ES-I3 (cell line): Measurements from ENCODE around the gene PLOD2.

Source experiments
- H3K36me3 ChIP-seq: 2 replicates; pipeline ENCODE4 v1.6.1; 2013; ENCODE audit warnings: mild to moderate bottlenecking, low read length, control low read depth, moderate library complexity; ENCODE audit not compliant: insufficient read depth
- H3K4me1 ChIP-seq: 2 replicates; pipeline ENCODE4 v1.6.1; 2013; ENCODE audit warnings: mild to moderate bottlenecking, control low read depth, low read length; ENCODE audit not compliant: insufficient read depth
- H3K9ac ChIP-seq: 2 replicates; pipeline ENCODE4 v1.6.1; 2013; ENCODE audit warnings: low read depth, mild to moderate bottlenecking, low read length, moderate library complexity
- H3K9me3 ChIP-seq: 2 replicates; pipeline ENCODE4 v1.6.1; 2013; ENCODE audit warnings: mild to moderate bottlenecking, low read length, moderate library complexity; ENCODE audit not compliant: control insufficient read depth, insufficient read depth

Gene PLOD2

GRCh38 chr3:146087116-146087515 lies 73.9 kb downstream of the PLOD2 start:
- Histone ChIP-seq H3K4me1 (no peaks in the 10 kb centered on the region), H3K9ac (no peak overlapping the region), H3K36me3 (no peaks in the 10 kb centered on the region), H3K9me3 (no peaks in the 10 kb centered on the region)

- no peaks in the 10 kb centered on the region for H3K36me3 ChIP-seq
- no peaks in the 10 kb centered on the region for H3K4me1 ChIP-seq
- no peaks in the 10 kb centered on the region for H3K9me3 ChIP-seq
- H3K9ac ChIP-seq = no peak overlapping the region
Measured at GRCh38 chr3:146086211-146086610, 74.8 kb downstream of the PLOD2 start.

- H3K9me3 ChIP-seq = no peaks in the 10 kb centered on the region
- no peak overlapping the region for H3K9ac ChIP-seq
- no peaks in the 10 kb centered on the region for H3K36me3 ChIP-seq
- H3K4me1 ChIP-seq = no peaks in the 10 kb centered on the region
Measured at GRCh38 chr3:146085678-146086077, 75.3 kb downstream of the PLOD2 start.

GRCh38 chr3:146080578-146080977 lies 80.4 kb downstream of the PLOD2 start:
- H3K4me1 ChIP-seq = no peaks in the 10 kb centered on the region
- no peaks in the 10 kb centered on the region for H3K9me3 ChIP-seq
- no peak overlapping the region for H3K9ac ChIP-seq
- no peaks in the 10 kb centered on the region; the same call in 1 of the 2 replicates for H3K36me3 ChIP-seq

GRCh38 chr3:146078031-146078430 lies 83.0 kb downstream of the PLOD2 start:
- Histone ChIP-seq H3K36me3 (no peaks in the 10 kb centered on the region; the same call in 1 of the 2 replicates), H3K4me1 (no peaks in the 10 kb centered on the region), H3K9me3 (no peaks in the 10 kb centered on the region), H3K9ac (no peak overlapping the region)

- Histone ChIP-seq H3K4me1 (peaks cover 3% of the 10 kb centered on the region; the same call in 1 of the 2 replicates), H3K9me3 (no peaks in the 10 kb centered on the region), H3K9ac (no peak overlapping the region), H3K36me3 (no peaks in the 10 kb centered on the region; the same call in 1 of the 2 replicates)
Measured at GRCh38 chr3:146077181-146077580, 83.8 kb downstream of the PLOD2 start.

GRCh38 chr3:146072824-146073223 lies 88.2 kb downstream of the PLOD2 start:
- Histone ChIP-seq H3K36me3 (no peaks in the 10 kb centered on the region), H3K9me3 (no peaks in the 10 kb centered on the region), H3K4me1 (peaks cover 5% of the 10 kb centered on the region; the same call in 1 of the 2 replicates), H3K9ac (no peak overlapping the region)

- no peak overlapping the region for H3K9ac ChIP-seq
- H3K4me1 ChIP-seq = peaks cover 5% of the 10 kb centered on the region; the same call in 1 of the 2 replicates
- H3K36me3 ChIP-seq = no peaks in the 10 kb centered on the region
- H3K9me3 ChIP-seq = no peaks in the 10 kb centered on the region
Measured at GRCh38 chr3:146072061-146072460, 88.9 kb downstream of the PLOD2 start.

- Histone ChIP-seq H3K9ac (no peak overlapping the region), H3K4me1 (peaks cover 5% of the 10 kb centered on the region; the same call in 1 of the 2 replicates), H3K9me3 (no peaks in the 10 kb centered on the region), H3K36me3 (no peaks in the 10 kb centered on the region)
Measured at GRCh38 chr3:146071632-146072031, 89.4 kb downstream of the PLOD2 start.

GRCh38 chr3:146067048-146067447 lies 93.9 kb downstream of the PLOD2 start:
- no peaks in the 10 kb centered on the region for H3K9me3 ChIP-seq
- no peak overlapping the region for H3K9ac ChIP-seq
- peaks cover under 1% of the 10 kb centered on the region; the same call in 1 of the 2 replicates for H3K4me1 ChIP-seq
- H3K36me3 ChIP-seq = no peaks in the 10 kb centered on the region

GRCh38 chr3:146065573-146066006 lies 95.4 kb downstream of the PLOD2 start:
- H3K9me3 ChIP-seq = no peaks in the 10 kb centered on the region
- no peaks in the 10 kb centered on the region for H3K4me1 ChIP-seq
- no peaks in the 10 kb centered on the region for H3K36me3 ChIP-seq
- no peak overlapping the region for H3K9ac ChIP-seq

- no peak overlapping the region for H3K9ac ChIP-seq
Measured at GRCh38 chr3:146058241-146058640, 102.7 kb downstream of the PLOD2 start.

GRCh38 chr3:146052791-146053310 lies 108.1 kb downstream of the PLOD2 start:
- no peaks in the 10 kb centered on the region for H3K9me3 ChIP-seq
- no peaks in the 10 kb centered on the region for H3K4me1 ChIP-seq
- no peak overlapping the region for H3K9ac ChIP-seq
- H3K36me3 ChIP-seq = no peaks in the 10 kb centered on the region

More at GRCh38 chr3:146058241-146058640, 102.7 kb downstream of the PLOD2 start:
- no peaks in the 10 kb centered on the region for H3K36me3 ChIP-seq
- H3K4me1 ChIP-seq = no peaks in the 10 kb centered on the region
- no peaks in the 10 kb centered on the region for H3K9me3 ChIP-seq

- Histone ChIP-seq H3K9me3 (no peaks in the 10 kb centered on the region), H3K4me1 (no peaks in the 10 kb centered on the region), H3K36me3 (no peaks in the 10 kb centered on the region), H3K9ac (no peak overlapping the region)
Measured at GRCh38 chr3:146052056-146052790, 108.8 kb downstream of the PLOD2 start.

GRCh38 chr3:146050691-146051090 lies 110.3 kb downstream of the PLOD2 start:
- H3K4me1 ChIP-seq = no peaks in the 10 kb centered on the region
- H3K9ac ChIP-seq = no peak overlapping the region
- H3K36me3 ChIP-seq = no peaks in the 10 kb centered on the region
- H3K9me3 ChIP-seq = no peaks in the 10 kb centered on the region
